CD4-positive, alpha-beta T cell treated with Interleukin-4 for 4 hours (primary cell): ENCODE data around the gene MOB4.
"Not testable (repeated sequence)": the region's sequence is repeated elsewhere in the genome, so short reads cannot be mapped to it uniquely, and the experiment has no call there.

Experiments
- DNase-seq: peaks from one replicate; pipeline ENCODE4 v3.0.0-alpha.2; 2020

The MOB4 gene

GRCh38 chr2:197515315-197515738 is 539 bp upstream of the MOB4 start:
- peak; percentile 29 for DNase-seq

DNA sequence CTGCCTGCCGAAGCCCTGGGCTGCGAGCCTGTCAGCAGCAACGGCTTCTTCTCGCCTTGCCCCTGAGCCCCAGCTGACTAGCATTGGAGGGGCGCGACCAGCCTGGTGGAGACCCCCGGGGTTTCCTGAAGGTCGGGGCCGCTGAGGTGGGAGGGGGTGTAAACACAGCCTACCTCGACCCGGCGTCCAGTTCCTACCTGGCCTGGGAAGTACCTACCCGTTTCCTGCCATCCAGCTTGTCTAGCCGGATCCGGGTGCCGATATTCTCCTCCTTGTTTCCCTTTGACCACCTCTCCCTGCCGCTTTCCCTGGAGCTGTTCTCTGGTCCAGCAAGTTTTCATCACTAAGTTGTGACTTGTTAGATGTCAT is 511 bp downstream of the MOB4 start:
- DNase-seq: no peak

DNA sequence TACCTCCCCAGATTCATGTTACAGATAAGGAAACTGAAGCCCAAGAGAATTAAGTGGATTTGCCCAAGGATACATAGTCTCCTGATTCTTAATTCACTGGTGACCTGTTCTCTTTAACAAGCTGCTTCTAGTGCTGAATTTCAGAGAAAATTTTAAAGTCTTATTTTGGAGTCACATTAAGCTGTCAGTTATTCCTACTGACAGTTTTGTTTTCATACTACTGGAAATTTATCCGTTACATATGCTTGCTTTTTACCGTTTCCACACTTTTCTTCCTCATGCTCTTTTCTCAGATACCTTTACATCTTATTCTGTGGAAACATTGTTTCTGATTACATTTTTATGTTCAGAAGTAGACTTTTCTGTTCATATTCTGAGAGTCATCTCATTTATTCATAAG is 1.3 kb downstream of the MOB4 start:
- DNase-seq: no peak

- DNase-seq: no peak
Measured at GRCh38 chr2:197538412-197538811, 22.5 kb downstream of the MOB4 start.

DNA sequence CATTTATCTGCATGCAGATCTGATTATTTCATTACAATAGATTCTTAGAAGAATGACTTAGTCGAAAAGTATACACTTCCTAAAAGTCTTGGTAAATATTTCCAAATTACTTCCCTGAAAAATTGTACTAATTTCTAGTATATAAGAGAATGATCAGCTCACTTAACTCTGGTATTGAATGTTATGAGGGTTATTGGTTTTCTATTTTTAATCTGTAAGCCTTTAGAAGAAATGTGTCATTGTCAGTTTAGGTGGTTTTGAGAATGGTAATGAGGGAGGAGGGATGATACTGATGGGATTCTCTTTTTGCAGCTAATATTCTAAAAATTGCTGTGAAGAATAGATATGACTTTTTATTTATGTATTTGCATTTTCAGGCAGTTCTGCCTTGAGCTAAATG is 23.9 kb downstream of the MOB4 start:
- no peak for DNase-seq

- DNase-seq: no peak
Measured at GRCh38 chr2:197543206-197543605, 27.3 kb downstream of the MOB4 start.

DNA sequence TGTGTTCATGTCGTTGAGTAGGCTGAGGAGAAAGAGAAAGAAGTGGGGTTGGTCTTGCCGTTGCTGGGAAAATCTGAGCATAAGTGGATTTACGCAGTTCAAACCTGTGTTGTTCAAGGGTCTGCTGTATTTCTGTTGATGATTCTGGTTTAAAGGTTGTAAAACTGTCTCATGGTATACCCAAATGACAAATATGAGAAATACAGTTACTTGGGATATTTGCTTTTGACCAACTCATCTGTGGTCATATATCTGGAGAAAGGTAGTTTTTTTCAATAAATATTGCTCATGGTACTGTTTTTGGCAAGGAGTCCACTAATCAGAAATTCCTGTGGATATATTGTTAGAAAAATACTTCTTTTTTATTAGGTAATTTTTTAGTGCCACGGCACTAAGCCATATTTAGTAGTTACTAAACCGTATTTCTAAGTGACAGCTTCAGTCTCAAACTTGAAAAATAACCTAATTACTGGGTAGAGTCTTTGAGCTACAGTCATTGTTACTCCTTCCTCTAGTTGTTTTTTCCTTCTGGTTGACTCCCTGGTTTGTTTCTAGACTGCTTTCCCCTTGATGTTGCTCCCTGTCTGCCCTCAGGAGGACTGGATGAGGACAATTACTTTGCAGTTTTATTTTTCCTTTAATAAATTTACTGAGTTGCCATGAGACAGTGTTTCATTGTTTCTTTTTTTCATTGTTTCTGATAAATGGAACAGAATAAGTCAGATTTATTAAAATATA is 31.5 kb downstream of the MOB4 start:
- no peak for DNase-seq

DNA sequence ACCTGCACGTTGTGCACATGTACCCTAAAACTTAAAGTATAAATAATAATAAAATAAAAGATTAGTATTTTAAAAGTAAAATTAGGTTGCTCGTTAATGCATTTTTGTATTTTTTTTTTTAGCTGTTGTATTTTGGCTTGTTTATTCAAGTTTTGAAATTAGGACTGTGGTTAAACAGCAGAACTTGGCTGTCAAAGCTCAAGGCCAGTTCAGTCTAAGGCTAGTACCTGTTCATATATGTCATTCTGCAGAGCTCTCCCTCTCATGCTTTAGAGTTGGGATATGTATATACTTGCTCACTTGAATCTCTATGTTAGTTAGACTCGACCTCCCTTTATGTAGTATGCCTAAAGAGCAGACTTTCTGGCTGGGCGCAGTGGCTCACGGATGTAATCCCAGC is 32.7 kb downstream of the MOB4 start:
- DNase-seq: no peak

- DNase-seq: not testable (repeated sequence)
Measured at GRCh38 chr2:197551260-197551659, 35.4 kb downstream of the MOB4 start.

- no peak for DNase-seq
Measured at GRCh38 chr2:197555467-197555866, 39.6 kb downstream of the MOB4 start.

DNA sequence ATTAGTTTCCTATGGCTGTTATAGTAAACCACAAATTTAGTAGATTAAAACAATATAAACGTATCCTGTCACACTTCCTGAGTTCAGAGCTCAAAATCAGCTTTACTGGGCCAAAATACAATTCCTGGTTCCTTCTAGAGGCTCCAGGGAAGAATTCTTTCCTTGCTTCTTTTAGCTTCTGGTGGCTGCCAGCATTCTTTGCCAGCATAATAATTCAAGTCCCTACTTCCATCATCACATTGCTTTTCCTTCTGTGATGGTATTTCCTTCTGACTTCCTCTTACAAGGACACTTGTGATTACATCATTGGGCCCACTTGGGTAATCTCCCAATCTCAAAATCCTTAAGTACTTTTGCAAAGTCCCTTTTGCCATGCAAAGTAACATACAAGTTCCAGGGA is 40.6 kb downstream of the MOB4 start:
- no peak for DNase-seq

DNA sequence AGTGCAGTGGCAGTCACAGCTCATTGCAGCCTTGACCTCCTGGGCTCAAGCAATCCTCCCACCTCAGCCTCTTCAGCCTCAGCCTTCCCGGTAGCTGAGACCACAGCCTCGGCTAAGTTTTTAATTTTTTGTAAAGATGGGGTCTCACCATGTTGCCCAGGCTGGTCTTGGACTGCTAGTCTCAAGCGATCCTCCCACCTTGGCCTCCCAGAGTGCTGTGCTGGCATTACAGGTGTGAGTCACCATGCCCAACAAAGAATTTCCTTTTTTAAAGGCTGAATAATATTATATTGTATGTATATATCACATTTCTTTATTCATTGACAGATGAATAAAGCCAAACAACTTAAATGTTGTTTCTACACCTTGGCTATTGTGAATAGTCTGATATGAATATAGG is 42.5 kb downstream of the MOB4 start:
- no peak for DNase-seq

DNA sequence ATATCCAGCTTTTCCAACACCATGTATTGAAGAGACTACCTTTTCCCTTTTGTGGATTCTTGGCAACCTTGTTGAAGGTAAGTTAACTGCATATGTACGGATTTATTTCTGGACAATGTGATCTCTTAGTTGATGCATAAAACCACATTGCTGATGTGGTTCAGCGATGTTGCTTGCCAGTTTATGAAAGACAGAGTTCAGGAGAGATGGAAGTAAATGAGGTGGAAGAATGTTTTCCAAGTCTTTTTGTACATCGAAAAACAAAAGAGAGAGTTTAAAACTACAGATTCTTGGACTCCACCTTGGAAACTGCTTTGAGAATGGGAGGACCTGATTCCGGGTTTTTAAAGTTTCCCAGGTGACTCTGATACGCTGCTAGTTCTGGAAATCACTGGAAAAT is 43.8 kb downstream of the MOB4 start:
- no peak for DNase-seq

- no peak for DNase-seq
Measured at GRCh38 chr2:197560146-197560665, 44.3 kb downstream of the MOB4 start.

GRCh38 chr2:197571627-197572271 is 55.9 kb downstream of the MOB4 start:
- no peak for DNase-seq

- DNase-seq: no peak
Measured at GRCh38 chr2:197573608-197574007, 57.7 kb downstream of the MOB4 start.

GRCh38 chr2:197575987-197576386 is 60.1 kb downstream of the MOB4 start:
- DNase-seq: no peak

- no peak for DNase-seq
Measured at GRCh38 chr2:197576631-197577030, 60.8 kb downstream of the MOB4 start.

DNA sequence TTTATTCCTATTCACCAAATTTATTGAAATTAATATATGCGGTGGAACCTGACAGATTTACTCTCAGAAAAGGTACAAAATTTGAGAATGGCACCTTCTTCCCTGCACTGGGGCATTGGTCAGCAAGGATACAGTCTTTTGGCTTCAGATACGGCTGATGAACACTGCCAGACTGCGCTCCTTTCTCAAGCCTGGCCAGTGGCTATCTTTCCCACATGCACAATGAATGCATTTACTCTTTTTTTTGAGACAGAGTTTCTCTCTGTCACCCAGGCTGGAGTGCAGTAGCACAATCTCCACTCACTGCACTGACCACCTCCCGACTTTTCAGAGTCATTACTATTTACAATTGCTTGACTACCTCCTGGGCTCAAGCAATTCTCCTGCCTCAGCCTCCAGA is 61.6 kb downstream of the MOB4 start:
- DNase-seq: no peak

GRCh38 chr2:197578294-197578693 is 62.4 kb downstream of the MOB4 start:
- not testable (repeated sequence) for DNase-seq

- not testable (repeated sequence) for DNase-seq
Measured at GRCh38 chr2:197580166-197580565, 64.3 kb downstream of the MOB4 start.

DNA sequence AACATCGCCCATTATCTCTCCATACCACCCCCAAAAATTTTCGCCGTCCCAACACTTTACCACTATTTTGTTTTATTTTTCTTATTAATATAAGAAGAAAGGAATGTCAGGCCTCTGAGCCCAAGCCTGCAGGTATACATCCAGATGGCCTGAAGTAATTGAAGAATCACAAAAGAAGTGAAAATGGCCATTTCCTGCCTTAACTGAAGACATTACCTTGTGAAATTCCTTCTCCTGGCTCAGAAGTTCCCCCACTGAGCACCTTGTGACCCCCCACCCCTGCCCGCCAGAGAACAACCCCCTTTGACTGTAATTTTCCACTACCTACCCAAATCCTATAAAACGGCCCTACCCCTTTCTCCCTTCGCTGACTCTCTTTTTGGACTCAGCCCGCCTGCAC is 71.4 kb downstream of the MOB4 start:
- not testable (repeated sequence) for DNase-seq

- DNase-seq: no peak
Measured at GRCh38 chr2:197591339-197592072, 75.6 kb downstream of the MOB4 start.

- no peak for DNase-seq
Measured at GRCh38 chr2:197596766-197597165, 80.9 kb downstream of the MOB4 start.
